8988T (cell line): ENCODE measurements around the gene HCN1.

Experiments used
- DNase-seq: peaks from one replicate; pipeline ENCODE4 v3.0.0; 2011

HCN1 gene

DNA sequence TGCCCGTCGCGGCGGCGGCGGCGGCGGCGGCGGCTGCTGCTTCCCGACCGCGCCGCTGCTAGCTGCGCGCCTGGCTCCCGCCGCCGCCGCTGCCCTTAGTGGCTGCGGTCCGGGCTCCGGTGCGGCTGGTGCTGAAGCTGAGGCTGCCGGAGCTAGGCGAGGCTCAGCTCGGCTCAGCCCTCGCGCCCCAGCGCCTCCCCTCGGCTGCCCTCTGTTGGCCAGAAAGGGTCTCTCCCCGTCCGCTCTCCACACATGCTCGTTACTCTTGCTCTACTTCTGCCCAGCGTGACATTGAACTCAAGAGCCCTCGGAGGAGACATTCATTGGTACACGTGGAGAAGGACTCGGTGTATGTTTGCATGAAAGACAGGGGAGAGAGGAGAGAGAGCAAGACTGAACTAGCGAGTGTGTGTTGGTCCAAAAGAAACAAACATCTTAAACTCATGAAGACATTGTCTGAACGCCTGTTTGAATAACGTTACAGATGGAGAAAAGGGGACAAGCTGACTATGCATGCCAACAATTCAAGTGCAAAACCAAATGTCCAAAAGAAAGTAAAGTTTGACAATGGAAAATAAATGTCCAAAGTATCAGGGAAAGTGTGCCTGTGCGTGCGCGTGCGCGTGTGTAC, at the start of gene HCN1:
TSS of gene HCN1 (minus strand) at position 175 of the 631 bp plus-strand sequence.
- DNase-seq: peak; percentile 23

DNA sequence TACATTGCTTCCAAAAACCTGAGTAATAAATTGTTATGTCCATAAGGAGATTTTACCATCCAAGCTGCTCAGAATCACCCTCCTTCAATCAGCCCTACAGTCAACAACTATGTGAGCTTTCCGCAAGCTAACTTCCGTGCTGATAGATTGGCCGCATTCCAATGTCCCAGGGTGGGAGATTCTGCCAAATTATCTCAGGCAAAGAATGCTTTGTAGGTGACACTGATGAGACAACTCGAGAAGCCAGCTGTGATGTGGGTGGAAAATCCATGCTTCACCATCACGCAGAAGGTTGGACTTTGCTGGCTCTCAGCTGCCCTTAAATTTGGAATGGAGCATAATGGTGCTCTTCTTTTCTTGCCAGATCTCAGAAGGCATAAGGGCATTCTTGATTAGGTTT, 44.9 kb upstream of the HCN1 start:
- DNase-seq: no peak

DNA sequence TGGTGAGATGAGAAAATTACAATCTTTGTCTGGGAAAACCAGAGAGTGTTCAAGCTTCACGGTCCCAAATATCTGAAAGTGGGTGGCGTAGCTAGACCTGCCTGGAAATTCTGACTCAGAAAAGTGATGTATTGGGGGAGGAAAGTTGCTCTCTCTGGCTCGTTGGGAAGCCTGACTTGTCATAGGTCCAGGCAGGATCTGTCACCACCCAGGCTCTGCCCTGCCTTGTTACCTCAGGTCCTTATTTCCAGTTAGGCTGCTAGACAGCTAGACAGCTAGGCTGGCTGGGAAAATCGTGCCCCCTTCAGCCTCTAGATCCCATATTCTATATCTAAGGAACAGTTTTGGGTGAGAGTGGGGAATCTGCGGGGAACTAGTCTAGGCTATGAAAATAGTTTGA, 41.0 kb upstream of the HCN1 start:
- no peak for DNase-seq

DNA sequence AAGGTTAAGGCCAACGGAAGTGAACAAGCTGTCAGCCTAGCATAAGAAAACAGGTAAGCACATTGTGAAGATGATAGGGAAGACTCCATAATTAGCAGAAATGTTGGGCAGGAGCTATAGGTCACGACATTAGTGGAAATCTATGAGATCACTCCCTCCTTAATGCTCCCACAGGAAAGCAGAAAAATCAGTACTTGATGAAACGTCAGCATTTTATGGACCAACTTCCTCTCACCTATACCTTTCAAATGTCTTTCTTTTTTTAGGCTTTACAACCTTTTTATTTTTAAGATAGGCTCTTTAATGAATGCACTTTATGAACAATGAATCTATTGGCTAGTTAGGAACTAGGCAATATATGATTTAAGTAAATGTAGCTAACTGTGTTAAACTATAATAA, 29.4 kb upstream of the HCN1 start:
- no peak for DNase-seq

DNA sequence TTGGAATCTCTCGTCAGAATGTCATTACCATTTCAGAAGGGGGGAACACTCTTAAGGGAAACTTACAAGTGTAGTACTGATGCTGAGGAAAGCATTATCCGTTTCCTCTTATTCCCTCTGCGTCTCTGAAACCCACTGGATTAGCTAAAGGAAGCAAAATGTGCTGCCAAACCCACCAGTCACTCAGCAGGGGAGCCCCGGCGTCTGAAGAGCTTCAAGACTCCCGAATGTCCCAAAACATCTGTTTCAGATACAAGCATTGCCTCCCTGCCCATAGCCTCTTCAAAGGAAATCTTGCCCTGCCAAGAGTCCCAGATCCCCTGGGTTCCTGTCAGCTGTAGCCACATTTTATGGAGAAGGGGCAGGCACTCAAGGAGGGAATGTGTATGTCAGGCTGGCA, 1.0 kb upstream of the HCN1 start:
- DNase-seq: no peak

DNA sequence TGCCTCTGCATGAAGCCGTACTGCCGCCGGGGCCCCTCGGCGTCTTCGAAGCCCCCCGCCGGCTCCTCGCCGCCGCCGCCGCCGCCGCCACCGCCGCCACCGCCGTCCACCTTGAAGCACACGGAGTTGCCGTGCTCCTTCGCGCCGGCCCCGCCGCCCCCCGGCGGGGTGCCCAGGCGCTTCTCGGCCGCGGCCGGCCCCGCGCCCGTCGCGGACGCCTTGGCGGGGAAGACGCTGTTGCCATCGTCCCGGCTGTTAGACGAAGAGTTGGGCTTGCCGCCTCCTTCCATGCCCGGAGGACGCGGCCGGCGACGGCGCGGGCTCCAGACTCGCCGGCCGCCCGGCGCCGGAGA, 400 bp downstream of the HCN1 start:
- no peak for DNase-seq

DNA sequence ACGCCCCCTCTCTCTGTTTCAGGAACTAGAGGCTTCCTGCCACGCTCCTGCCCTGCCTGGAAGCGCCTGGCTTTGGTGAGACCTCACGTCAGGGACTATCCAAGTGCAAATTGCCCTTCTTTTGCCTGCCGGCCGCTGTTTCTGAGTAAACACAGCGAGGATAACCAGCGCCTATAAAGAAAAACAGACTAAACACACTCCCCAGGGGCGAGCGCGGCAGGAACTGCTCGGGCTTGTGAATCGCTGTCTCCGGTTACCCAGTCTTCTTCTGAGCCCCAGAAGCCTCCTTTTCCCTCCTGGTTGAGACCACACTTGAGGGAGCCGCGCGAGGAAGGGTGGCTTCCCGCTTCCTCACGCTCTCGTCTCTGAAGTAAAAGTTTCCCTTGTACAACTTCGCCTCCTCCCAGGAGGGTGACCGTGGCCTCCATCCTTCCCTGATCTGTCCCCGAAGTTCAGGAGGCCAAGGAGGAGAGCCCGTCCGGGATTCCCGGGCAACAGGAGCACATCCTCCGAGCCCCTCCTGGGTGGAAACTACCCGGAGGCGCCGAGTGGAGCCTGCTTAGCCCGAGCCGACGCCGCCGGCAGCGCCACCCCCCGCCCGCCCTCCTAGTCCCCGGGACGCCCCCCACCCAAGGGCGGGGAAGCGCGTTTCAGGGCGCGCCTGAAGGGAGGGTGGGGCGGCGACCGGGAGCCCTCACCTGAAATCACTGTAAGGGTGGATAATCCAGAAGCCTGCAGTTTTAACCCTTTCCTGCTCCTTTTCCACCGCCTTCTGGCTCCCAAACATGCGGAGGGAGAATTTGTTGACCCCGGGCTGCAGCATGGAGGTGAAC, 993 bp downstream of the HCN1 start:
- peak; percentile 18 for DNase-seq

DNA sequence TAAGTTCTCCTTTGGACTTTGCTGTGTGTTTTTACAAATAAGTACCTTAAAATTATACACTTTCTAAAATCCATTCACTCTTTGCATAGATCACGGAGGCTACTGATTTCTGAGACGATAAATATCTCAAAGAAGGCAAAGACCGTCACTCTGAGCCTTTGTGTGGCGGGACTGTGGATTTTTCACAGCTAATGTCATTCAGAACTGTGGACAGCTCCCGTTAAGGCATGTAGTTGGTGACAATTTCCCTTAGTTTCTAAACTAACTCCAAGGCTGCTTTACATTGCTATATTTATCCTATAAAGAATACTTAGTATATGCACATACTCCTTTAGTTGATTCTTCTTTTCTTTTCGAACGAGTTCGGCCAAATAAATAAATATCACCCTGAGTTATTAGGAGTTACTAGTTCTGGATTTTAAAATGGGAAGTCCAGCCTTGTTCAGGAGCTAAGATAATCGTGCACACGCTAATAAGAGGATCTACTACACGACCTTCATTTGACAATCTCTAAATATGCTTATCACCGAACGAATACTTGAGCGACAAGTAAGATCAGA, 1.8 kb downstream of the HCN1 start:
- no peak for DNase-seq

DNA sequence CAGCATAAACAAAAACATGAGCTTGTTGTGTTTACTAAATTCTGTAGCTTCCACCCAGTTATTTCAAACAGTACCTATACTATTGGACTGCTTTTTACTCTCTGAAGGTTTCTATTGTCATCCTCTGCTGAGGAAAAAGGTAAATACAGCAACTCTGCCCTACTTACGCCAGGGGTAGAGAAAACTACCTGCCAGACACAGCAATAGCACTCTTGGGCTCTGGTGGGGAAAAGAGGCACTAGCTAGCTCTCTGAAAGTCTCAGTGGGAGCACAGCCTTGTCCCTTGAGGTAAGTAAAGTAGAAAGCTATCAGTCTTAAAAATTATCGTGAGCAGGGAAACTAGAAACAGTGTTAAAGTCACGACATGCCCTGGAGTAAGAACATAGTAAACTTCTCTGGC, 3.7 kb downstream of the HCN1 start:
- no peak for DNase-seq

DNA sequence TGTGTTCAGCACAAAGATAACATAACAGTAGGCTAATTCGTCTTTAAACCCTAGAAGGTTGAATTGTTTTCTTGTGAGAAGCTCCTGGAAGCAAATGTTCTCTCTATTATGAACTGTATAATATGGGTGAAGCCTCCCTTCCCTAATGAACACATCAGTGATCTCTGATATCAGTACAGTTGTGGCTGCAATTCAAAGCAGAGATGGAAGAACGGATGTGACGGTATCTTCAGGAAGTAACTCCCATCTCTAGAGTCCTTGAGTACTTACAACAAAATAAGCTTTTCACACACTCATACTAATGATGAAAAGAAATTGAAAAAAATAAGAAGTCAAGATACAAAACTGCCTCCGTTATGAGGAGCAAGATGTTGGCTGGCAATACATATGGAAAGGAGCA, 4.5 kb downstream of the HCN1 start:
- no peak for DNase-seq

DNA sequence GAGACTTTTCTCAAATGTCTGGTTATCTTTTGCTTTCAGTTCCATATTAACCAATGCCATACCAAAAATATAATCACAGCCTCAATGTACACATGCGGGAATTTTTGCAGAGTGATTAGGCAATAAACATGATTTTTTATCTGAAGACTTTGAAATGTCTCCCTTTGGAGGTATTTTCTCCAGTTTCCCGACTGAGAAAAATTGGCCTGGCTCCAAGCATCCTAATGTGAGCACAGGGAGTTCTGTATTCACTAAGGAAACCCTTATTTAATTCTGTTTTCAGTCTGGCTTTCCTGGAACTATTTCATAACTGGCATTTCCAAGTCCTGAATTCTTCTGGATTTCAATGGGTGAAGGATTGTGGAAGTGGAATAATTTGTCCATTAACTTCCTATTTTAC, 8.5 kb downstream of the HCN1 start:
- no peak for DNase-seq

DNA sequence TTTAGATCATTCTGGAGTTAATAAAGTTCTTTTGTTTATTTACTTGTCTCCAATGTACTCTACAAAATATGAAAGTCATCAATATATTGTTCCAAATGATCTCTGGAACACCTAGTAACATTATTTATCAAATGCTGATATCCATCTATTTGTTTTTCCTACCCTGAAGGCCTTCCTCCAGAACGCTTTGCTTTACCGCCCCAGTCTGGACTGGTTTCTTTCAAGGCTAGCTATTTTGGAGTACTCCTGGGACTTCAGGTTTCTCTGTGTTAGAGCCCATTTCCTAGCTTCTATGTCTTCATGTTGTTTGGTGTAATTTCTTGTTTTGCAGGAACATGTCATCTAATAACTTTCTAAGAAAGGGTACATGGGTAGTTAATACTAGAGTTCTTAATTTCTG, 9.6 kb downstream of the HCN1 start:
- no peak for DNase-seq

DNA sequence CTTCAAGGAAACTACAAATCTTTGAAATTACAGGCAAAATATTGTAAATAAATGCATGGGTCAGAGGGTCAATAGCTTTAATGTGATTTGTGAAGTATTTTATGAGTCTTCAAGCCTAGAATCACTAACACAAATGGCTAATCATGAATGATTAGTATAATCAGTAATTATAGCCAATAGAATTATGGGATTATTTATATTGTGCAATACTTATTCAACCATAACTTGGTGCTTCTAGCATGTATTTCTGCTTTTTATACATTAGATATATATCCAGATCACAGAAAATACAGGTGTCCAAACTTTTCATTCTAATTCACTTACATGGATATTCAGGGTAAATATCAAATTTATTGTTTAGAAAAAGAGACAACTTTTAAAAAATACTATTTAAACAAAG, 12.1 kb downstream of the HCN1 start:
- DNase-seq: no peak

DNA sequence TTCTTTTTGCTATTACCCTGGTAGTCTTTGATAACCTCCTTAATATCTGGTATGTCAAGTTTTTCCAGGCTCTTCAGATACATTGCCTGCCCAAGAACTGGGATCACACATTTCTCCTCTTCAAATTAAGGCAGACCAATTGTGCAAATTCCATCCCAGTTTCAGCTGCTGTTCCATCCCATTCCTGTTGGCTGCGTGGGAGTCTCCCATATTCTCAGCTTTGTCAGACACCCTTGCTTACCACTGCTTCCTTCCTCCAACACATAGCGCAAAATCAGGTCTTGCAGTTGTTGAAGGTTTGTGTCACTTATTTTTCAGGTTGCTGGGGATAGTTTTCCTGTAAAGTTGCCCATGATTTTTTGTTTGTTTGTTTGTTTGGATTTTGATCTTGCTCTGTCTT, 15.2 kb downstream of the HCN1 start:
- no peak for DNase-seq

DNA sequence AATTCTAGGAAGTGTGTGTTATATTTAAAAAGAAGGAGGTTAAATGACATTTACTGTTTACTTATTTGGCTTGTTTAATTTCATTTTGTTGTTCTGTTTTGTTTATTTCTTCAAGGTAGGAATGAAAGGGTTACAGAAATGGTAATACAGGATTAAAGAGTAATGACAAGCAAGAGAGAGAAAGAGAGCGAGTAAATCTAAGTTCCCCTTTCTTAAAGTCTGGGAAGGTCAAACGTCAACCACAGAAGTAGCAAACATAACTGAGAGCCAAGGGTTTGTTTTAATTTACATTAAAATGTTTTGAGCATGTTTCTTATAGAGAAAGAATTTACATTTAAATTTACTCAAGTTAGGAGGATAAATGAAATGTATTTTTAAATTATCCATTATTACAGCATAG, 18.7 kb downstream of the HCN1 start:
- no peak for DNase-seq

DNA sequence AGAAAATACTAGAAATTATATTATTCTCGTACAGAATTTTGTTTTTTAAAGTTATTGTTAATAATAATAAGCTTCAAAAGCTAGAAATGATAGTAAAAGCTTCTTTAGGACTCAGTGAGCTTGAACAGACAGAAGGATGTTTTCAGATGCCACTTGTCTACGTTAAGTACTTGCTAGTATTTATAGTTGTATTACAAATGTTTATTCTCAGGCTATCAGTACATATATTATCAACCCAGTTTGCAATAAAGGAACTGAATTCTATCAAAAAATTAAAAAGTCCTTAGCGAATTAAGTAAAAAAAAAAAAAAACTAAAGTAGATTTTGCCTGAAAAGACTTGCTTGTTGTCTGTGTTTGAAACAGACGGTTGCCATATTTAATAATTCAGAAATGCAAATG, 23.9 kb downstream of the HCN1 start:
- DNase-seq: no peak

DNA sequence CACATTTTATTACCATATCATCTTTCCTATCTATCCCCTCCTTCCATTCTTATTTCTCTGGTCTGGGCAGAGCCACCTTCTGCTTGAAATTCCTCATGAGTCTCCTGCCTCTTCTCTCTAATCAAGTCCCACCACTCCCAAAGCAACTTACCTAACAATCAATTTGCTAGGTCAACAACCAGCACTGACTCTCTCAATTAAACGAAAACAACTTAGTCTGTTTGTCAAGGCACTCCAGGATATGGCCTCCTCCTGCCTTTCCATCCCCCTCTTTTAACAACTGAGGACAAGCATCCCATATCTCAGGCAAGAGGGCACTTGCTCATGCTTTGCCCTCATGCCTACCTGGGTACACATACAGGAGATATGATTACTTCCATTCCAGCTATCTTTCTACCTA, 47.4 kb downstream of the HCN1 start:
- no peak for DNase-seq

DNA sequence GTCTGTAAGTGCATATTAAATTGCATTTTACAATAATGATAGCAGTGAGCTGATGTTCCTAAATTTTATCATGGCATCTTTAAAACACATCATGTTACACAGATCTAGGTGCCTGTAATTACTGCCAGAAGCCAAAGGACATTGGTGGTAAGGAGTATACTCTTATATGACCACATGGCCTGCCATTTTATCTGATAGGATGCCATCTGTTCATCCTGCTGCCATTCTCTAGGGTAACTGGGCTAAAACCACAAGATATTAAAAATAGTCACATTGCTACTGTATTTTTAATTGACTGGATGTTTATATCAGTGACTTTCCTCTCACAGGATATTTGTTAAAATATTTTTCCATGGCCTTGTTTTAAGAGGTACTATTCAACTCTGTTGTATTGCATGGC, 53.1 kb downstream of the HCN1 start:
- no peak for DNase-seq

DNA sequence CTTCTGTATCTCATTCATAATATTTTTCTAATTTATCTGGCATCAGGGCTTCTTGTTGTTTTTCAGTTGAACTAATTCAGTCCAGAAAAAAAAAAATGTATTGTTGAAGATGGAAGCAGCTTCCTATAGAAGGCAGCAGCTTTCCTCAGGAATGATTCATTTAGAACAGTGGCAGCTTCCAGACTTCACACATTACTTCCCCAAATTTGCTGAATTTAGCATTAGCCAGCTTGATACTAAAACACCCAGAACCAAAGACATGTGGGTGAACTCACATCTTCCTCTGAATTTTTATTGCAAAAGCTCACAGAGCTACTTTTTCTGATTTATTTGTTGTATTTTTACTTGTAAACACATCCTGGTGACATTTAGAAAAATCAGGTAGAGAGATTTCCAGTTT, 53.8 kb downstream of the HCN1 start:
- no peak for DNase-seq

DNA sequence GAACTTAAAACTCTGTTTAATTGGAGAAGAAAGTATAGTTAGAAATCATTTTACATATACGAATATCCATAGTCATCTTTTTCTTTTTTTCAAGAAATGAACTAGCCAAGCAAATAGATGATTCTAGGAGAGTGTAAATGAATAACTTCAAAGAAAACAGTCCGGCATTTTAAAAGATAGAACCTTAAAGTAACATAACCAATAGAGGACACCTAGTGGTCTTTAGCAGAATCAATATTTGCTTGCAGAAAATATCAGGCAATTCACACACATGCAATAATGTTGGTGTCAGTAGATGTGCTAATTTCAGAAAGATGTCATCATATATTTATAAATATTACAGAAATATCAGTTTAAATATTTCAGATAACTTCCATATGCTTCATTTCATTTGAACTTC, 57.1 kb downstream of the HCN1 start:
- no peak for DNase-seq

DNA sequence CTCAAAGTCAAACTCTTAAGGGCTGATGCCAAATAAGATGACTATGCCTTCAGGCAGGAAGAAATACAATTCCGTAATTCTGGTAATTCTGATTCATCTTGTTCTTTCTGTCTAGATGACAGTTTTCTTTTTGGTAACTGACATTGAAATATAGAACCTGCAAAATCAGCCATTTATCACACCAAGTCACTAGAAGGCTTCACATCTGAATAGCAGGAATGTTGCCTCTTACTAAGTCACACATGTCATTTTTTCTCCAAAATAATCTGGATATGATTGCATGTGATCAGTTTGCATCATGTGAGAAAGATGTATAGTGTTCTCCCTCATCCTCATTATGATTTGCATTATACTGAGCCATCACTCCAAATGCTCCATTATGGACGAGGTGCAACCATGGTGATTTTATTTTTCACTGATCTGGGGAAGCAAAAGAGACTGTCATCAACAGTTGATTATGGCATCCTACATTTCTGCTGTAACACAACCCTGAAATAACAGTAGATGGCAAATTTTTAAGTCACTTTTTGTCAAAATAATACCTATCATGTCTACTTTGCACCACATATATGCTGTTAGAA, 69.0 kb downstream of the HCN1 start:
- DNase-seq: no peak

DNA sequence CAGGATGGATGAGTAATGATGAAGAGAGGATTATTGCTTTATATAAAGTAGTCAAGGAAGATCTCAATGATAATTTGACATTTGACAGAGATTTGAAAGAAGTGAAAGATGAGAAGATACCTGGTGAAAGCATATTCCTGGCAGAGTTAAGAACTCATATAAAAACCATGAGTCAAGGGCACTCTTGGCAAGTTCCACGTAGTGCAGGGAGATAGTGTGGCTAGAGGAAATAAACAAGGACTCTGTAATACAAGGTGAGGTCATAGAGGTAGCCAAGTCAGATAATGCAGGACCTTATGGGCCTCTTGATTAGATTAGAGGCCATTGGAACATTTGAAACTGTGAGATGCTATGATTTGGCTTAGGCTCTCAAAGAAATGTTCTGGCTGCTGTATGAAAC, 72.3 kb downstream of the HCN1 start:
- no peak for DNase-seq

DNA sequence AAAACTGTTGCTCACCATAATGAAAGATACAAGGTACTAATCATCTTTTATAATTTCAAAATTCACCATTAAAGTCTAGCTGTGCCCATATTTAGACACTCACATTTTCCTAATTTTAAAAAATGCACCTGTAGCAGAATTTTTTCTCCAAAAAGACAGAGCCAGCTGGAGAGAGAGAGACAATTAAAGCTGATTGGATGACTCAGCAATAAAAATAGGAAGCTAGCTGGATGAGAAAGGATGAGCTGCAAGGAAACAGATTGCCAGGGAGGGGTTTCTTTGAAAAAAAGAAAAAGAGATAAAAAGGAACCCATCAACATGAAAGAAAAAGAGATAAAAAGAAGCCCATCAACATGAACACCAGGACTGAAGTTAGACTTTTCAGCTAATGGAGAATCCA, 73.8 kb downstream of the HCN1 start:
- DNase-seq: no peak

DNA sequence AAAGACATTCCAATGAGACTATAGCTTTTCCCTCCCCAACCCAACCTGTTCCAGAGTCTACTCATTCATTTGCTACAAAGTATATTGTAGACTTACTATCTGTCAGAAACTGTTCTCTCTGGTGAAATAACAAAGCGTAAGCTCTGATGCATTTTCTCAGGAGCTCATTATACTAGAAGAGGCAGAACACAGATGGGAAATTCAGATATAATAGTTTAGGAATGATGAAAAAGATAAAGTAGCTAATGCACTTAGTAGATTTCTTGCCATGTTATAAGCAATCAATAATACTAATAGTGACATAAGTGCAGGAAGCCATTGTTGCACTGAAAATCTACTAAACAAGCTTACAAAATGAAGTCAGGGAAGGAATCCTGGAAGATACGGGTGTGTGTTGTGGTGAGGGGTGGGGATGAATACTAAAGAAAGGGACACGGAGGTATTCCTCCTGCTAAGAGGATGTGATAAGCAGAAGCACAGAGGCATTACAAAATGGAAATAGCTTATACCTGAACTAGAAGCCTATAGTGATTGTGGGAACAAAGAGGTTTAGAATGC, 78.2 kb downstream of the HCN1 start:
- no peak for DNase-seq
